Measurements from ENCODE around the gene PNPLA7.

PNPLA7 gene

DNA sequence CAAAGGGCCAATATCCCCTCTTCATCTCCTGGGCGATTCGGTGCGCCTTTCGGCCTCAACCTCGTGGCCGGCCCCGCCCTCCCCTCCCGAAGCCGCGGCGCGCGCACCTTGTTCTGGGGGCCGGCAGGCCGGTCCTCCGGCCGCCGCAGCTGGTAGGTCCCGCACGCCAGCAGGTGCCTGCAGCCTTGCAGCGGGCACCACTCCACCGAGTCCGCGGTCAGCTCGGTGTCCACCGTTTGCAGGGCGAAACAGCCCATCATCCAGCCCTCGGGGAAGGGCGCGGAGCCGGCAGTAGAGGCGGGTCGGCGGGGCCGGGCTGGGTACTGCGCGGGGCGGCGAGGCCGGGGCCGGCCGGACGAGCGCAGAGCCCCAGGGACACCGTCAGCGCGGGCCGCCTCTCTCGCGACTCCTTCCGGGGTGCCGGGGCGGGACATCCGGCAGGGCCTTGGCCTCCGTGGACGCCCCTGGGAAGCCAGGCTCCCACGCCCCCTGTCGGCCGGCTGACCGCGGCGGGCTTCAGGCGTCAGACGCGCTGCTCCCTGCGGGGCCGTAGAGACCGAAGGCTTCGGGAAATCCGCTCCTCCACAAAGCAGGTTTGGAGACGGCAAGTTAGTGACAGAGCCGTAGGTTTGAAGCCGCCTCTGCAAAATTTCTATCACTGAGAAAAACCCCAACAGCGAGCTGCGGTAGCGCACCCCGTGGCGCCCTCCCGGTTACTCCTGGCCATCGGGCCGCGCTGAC lies 28.5 kb upstream of the PNPLA7 start, which contains the start of gene DPH7:
TSS of gene DPH7 (minus strand) at position 408 of the 741 bp plus-strand sequence. CDS start at position 260, 148 bp downstream.
- peak; percentile 94 for ATAC-seq (ENCODE audit: low read depth)
- TF ChIP-seq, protein P1, sequence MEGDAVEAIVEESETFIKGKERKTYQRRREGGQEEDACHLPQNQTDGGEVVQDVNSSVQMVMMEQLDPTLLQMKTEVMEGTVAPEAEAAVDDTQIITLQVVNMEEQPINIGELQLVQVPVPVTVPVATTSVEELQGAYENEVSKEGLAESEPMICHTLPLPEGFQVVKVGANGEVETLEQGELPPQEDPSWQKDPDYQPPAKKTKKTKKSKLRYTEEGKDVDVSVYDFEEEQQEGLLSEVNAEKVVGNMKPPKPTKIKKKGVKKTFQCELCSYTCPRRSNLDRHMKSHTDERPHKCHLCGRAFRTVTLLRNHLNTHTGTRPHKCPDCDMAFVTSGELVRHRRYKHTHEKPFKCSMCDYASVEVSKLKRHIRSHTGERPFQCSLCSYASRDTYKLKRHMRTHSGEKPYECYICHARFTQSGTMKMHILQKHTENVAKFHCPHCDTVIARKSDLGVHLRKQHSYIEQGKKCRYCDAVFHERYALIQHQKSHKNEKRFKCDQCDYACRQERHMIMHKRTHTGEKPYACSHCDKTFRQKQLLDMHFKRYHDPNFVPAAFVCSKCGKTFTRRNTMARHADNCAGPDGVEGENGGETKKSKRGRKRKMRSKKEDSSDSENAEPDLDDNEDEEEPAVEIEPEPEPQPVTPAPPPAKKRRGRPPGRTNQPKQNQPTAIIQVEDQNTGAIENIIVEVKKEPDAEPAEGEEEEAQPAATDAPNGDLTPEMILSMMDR (IDR thresholded peaks at IDR 0.05; ENCODE audit: poor library complexity, severe bottlenecking) = peak; percentile 95
- Histone ChIP-seq H3K27ac (ENCODE audit: poor library complexity, severe bottlenecking) (peak within 1 kb of the TSS; percentile 68), H3K4me1 (ENCODE audit: insufficient read depth, poor library complexity, severe bottlenecking) (peaks cover 6% of the 10 kb centered on the region), H3K4me3 (ENCODE audit: severe bottlenecking) (peak within 1 kb of the TSS; percentile 59), H3K36me3 (ENCODE audit: low read depth) (peaks cover 37% of the 10 kb centered on the region), H3K27me3 (ENCODE audit: insufficient read depth, poor library complexity, severe bottlenecking) (no peaks in the 10 kb centered on the region), H3K9me3 (ENCODE audit: severe bottlenecking) (no peaks in the 10 kb centered on the region)
- peak; percentile 93 for DNase-seq (ENCODE audit: low spot score)

DNA sequence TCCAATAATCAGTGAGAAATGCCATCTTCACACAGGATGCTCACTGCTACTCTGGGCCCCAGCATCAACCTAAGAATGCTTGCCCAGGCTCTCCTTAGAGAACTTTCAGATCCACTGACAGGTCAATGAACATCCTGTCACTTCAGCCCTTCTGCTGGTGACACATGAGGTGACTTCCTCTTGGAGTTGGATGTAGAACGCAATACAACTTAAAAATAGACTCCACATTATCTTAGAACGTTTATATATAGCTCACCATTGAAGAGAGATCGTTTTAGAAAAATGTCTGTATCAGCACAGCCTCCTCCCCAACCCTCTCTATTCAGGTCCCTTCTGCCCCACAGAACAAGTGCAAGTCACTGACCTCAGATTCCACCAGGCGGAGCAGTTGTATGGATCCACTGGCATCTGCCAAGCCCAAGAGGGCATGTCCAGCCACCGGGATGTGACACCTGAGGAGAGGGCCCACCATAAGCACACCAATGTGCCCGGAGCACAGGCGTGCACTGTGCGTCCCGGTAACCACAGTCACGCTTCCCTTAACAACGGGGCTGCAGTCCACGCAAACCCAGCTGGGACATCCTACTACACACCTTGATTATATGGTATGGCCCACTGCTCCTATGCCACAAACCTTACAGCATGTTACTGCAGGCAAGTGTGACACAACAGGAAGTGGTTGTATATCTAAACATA lies 25.7 kb upstream of the PNPLA7 start:
- Histone ChIP-seq H3K4me1 (ENCODE audit: insufficient read depth, poor library complexity, severe bottlenecking) (peaks cover 6% of the 10 kb centered on the region), H3K36me3 (ENCODE audit: low read depth) (peaks cover 48% of the 10 kb centered on the region), H3K27me3 (ENCODE audit: insufficient read depth, poor library complexity, severe bottlenecking) (no peaks in the 10 kb centered on the region), H3K4me3 (ENCODE audit: severe bottlenecking) (no peak overlapping the region), H3K9me3 (ENCODE audit: severe bottlenecking) (no peaks in the 10 kb centered on the region), H3K27ac (ENCODE audit: poor library complexity, severe bottlenecking) (peak overlapping the region; percentile 68)
- DNase-seq (ENCODE audit: low spot score) (no peak), ATAC-seq (ENCODE audit: low read depth) (no peak)
- TF ChIP-seq, protein P1 (IDR thresholded peaks at IDR 0.05; ENCODE audit: poor library complexity, severe bottlenecking) = no peak

DNA sequence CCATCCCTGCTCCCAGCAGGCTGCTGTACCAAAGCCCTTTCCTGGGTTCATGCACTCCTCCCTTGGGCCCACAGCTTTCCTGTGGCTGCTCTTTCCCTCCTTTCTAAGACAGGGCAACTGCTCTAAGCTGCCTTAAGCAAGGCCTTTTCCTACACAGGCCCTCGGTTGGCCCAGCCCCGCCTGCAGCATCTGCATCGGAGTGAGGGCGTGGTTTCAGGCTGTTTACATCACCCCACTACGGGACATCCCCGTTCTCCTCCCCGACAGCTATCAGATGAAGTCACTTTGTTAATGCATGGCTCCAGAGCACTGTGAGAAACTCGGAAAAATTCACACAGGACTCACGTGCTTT lies 25.1 kb upstream of the PNPLA7 start:
- DNase-seq (ENCODE audit: low spot score) (no peak), ATAC-seq (ENCODE audit: low read depth) (no peak)
- no peaks in the 10 kb centered on the region for H3K9me3 ChIP-seq (ENCODE audit: severe bottlenecking)
- peaks cover 53% of the 10 kb centered on the region for H3K36me3 ChIP-seq (ENCODE audit: low read depth)
- peaks cover 6% of the 10 kb centered on the region for H3K4me1 ChIP-seq (ENCODE audit: insufficient read depth, poor library complexity, severe bottlenecking)
- TF ChIP-seq, protein P1 (IDR thresholded peaks at IDR 0.05; ENCODE audit: poor library complexity, severe bottlenecking) = no peak
- no peaks in the 10 kb centered on the region for H3K27me3 ChIP-seq (ENCODE audit: insufficient read depth, poor library complexity, severe bottlenecking)
- no peak overlapping the region for H3K4me3 ChIP-seq (ENCODE audit: severe bottlenecking)
- H3K27ac ChIP-seq (ENCODE audit: poor library complexity, severe bottlenecking) = no peak overlapping the region

DNA sequence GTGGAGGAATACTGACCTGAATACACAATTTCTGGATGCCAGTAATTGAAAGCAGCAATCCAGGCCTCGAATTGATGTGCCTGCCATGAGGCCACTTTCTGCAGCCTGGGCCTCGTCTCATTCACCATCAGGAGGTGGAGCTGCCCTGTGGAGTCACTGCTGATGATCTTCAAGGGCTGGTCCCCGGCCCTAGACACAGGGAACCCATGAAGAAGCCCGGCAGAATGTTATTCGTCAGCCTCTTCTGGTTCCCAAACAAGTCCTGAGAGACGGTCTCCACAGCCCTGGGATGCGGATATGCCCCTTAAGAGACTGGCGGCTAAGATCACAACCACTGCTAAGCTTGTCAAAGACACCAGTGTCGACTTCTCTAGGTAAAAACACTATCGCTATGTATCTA lies 24.0 kb upstream of the PNPLA7 start:
- peaks cover 6% of the 10 kb centered on the region for H3K4me1 ChIP-seq (ENCODE audit: insufficient read depth, poor library complexity, severe bottlenecking)
- H3K36me3 ChIP-seq (ENCODE audit: low read depth) = peaks cover 54% of the 10 kb centered on the region
- TF ChIP-seq, protein P1 (IDR thresholded peaks at IDR 0.05; ENCODE audit: poor library complexity, severe bottlenecking) = no peak
- ATAC-seq (ENCODE audit: low read depth) (no peak), DNase-seq (ENCODE audit: low spot score) (no peak)
- H3K4me3 ChIP-seq (ENCODE audit: severe bottlenecking) = no peak overlapping the region
- no peaks in the 10 kb centered on the region for H3K9me3 ChIP-seq (ENCODE audit: severe bottlenecking)
- H3K27me3 ChIP-seq (ENCODE audit: insufficient read depth, poor library complexity, severe bottlenecking) = no peaks in the 10 kb centered on the region
- H3K27ac ChIP-seq (ENCODE audit: poor library complexity, severe bottlenecking) = no peak overlapping the region

DNA sequence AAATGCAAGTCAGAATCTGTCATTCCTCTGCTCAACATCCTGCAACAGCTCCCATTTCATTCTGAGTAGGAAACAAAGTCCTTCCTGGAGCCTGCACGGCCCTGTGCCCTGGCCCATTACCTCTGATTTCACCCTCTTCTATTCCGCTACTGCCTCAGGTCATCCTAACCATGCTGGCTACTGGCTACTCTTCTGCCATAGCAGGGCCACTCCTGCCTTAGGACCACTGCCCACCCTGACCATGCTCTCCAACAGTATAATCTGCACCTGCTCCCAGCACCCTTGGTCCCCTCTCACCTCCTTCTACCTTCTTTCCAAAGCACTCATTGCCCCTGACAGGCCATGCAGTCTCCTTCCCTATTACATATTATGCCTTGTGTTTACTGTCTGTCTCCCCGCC lies 20.4 kb upstream of the PNPLA7 start:
- no peaks in the 10 kb centered on the region for H3K4me1 ChIP-seq (ENCODE audit: insufficient read depth, poor library complexity, severe bottlenecking)
- DNase-seq (ENCODE audit: low spot score) = no peak
- H3K27me3 ChIP-seq (ENCODE audit: insufficient read depth, poor library complexity, severe bottlenecking) = no peaks in the 10 kb centered on the region
- ATAC-seq (ENCODE audit: low read depth) = no peak
- H3K4me3 ChIP-seq (ENCODE audit: severe bottlenecking) = no peak overlapping the region
- H3K9me3 ChIP-seq (ENCODE audit: severe bottlenecking) = no peaks in the 10 kb centered on the region
- H3K36me3 ChIP-seq (ENCODE audit: low read depth) = peaks cover 43% of the 10 kb centered on the region
- no peak overlapping the region for H3K27ac ChIP-seq (ENCODE audit: poor library complexity, severe bottlenecking)
- TF ChIP-seq, protein P1 (IDR thresholded peaks at IDR 0.05; ENCODE audit: poor library complexity, severe bottlenecking) = no peak
